Ovary (tissue), 3 donors: ENCODE results near the gene F2RL3.

Experiments used
- EP300 ChIP-seq: sonication (generic); formaldehyde crosslinking; IDR thresholded peaks from one replicate; pipeline ENCODE4 v1.6.1; 2017; ENCODE audit warnings: antibody characterized with exemption
- POLR2A ChIP-seq: fragments of 450-650 bp; IDR thresholded peaks from one replicate; pipeline ENCODE4 v1.6.1; 2017; ENCODE audit warnings: antibody characterized with exemption, mild to moderate bottlenecking, moderate library complexity
- TF ChIP-seq, protein P1 (sequence below), 3 donors: fragments of 450-650 bp in 2 of 3; fragments of 200-600 bp in 1 of 3; IDR thresholded peaks; one replicate each; pipeline versions ENCODE4 v1.5.1 to v1.8.0; 2016 to 2022; ENCODE audit warnings: antibody characterized with exemption in 3 of 3, mild to moderate bottlenecking in 1 of 3
- donor health status: DM: no; HTN: no; CAD: no.

DNA sequence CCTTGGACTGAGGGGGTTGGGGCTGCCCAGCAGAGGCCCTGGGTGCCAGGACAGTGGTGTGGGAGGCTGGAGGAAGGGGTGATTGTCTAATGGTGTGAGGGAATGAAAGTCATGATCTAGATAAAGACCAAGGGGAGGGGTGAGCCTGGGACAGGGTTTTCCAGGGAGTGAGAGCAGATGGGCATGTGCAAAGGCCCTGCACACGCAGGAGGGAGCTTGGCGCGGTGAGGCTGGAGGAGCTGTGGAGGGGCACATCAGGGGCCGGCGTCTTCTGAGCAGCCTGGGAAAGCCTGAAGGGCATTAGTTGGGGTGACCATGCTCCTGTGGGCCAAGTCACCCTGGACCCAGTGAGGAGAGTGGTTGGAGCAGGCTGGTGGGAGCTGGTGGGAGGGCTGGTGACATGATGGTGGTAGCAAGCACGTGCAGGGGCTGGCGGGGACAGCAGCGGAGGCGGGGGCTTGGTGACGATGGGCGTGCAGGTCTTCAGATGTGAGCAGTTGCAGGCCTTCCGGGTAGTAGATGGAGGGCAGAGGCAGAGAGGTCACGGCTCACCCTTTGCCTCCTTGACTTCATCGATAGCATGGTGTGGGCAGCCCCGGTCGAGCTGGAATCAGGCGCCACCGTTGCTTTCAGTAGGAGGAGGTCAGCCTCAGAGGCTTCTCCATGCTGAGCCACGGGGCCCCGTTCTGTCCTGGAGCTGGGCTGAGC is 20.2 kb upstream of the F2RL3 start:
- TF ChIP-seq POLR2A, result no peak
- TF ChIP-seq, protein P1, sequence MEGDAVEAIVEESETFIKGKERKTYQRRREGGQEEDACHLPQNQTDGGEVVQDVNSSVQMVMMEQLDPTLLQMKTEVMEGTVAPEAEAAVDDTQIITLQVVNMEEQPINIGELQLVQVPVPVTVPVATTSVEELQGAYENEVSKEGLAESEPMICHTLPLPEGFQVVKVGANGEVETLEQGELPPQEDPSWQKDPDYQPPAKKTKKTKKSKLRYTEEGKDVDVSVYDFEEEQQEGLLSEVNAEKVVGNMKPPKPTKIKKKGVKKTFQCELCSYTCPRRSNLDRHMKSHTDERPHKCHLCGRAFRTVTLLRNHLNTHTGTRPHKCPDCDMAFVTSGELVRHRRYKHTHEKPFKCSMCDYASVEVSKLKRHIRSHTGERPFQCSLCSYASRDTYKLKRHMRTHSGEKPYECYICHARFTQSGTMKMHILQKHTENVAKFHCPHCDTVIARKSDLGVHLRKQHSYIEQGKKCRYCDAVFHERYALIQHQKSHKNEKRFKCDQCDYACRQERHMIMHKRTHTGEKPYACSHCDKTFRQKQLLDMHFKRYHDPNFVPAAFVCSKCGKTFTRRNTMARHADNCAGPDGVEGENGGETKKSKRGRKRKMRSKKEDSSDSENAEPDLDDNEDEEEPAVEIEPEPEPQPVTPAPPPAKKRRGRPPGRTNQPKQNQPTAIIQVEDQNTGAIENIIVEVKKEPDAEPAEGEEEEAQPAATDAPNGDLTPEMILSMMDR (IDR thresholded peaks at IDR 0.05), result no peak
- TF ChIP-seq EP300, result no peak
